Measurements from ENCODE around the gene CNOT4.

Gene CNOT4

GRCh38 chr7:135390829-135391228 is 119.1 kb downstream of the CNOT4 start:
- no peaks in the 10 kb centered on the region for H3K9me3 ChIP-seq (ENCODE audit: control insufficient read depth, low read depth, low read length)
- H3K27me3 ChIP-seq (ENCODE audit: control insufficient read depth, insufficient read depth, low read length), result no peaks in the 10 kb centered on the region

GRCh38 chr7:135389971-135390370 is 119.9 kb downstream of the CNOT4 start:
- Histone ChIP-seq H3K4me1 (ENCODE audit: control insufficient read depth, low read depth, low read length) (peaks cover 15% of the 10 kb centered on the region), H3K27me3 (ENCODE audit: control insufficient read depth, insufficient read depth, low read length) (no peaks in the 10 kb centered on the region), H3K9ac (ENCODE audit: low read length) (no peak overlapping the region), H3K36me3 (ENCODE audit: control insufficient read depth, low read depth, low read length) (peaks cover 13% of the 10 kb centered on the region), H3K9me3 (ENCODE audit: control insufficient read depth, low read depth, low read length) (no peaks in the 10 kb centered on the region), H3K4me3 (ENCODE audit: low read length) (no peak overlapping the region), H3K27ac (ENCODE audit: low read length) (no peak overlapping the region)

More at GRCh38 chr7:135390829-135391228, 119.1 kb downstream of the CNOT4 start:
- H3K36me3 ChIP-seq (ENCODE audit: control insufficient read depth, low read depth, low read length), result peaks cover 19% of the 10 kb centered on the region
- no peak overlapping the region for H3K9ac ChIP-seq (ENCODE audit: low read length)
- peaks cover 15% of the 10 kb centered on the region for H3K4me1 ChIP-seq (ENCODE audit: control insufficient read depth, low read depth, low read length)
- H3K4me3 ChIP-seq (ENCODE audit: low read length), result no peak overlapping the region
- no peak overlapping the region for H3K27ac ChIP-seq (ENCODE audit: low read length)

GRCh38 chr7:135388616-135389015 is 121.3 kb downstream of the CNOT4 start:
- H3K27me3 ChIP-seq (ENCODE audit: control insufficient read depth, insufficient read depth, low read length), result no peaks in the 10 kb centered on the region
- peaks cover 7% of the 10 kb centered on the region for H3K36me3 ChIP-seq (ENCODE audit: control insufficient read depth, low read depth, low read length)
- no peaks in the 10 kb centered on the region for H3K9me3 ChIP-seq (ENCODE audit: control insufficient read depth, low read depth, low read length)
- no peak overlapping the region for H3K9ac ChIP-seq (ENCODE audit: low read length)
- no peak overlapping the region for H3K27ac ChIP-seq (ENCODE audit: low read length)
- no peak overlapping the region for H3K4me3 ChIP-seq (ENCODE audit: low read length)
- H3K4me1 ChIP-seq (ENCODE audit: control insufficient read depth, low read depth, low read length), result peaks cover 15% of the 10 kb centered on the region

GRCh38 chr7:135386776-135387175 is 123.1 kb downstream of the CNOT4 start:
- Histone ChIP-seq H3K9ac (ENCODE audit: low read length) (no peak overlapping the region), H3K9me3 (ENCODE audit: control insufficient read depth, low read depth, low read length) (no peaks in the 10 kb centered on the region), H3K4me3 (ENCODE audit: low read length) (no peak overlapping the region), H3K4me1 (ENCODE audit: control insufficient read depth, low read depth, low read length) (peaks cover 19% of the 10 kb centered on the region), H3K27ac (ENCODE audit: low read length) (no peak overlapping the region), H3K27me3 (ENCODE audit: control insufficient read depth, insufficient read depth, low read length) (no peaks in the 10 kb centered on the region), H3K36me3 (ENCODE audit: control insufficient read depth, low read depth, low read length) (peaks cover 4% of the 10 kb centered on the region)

GRCh38 chr7:135386181-135386580 is 123.7 kb downstream of the CNOT4 start:
- Histone ChIP-seq H3K4me3 (ENCODE audit: low read length) (no peak overlapping the region), H3K4me1 (ENCODE audit: control insufficient read depth, low read depth, low read length) (peaks cover 25% of the 10 kb centered on the region), H3K27ac (ENCODE audit: low read length) (no peak overlapping the region), H3K9ac (ENCODE audit: low read length) (no peak overlapping the region), H3K36me3 (ENCODE audit: control insufficient read depth, low read depth, low read length) (peaks cover 4% of the 10 kb centered on the region), H3K9me3 (ENCODE audit: control insufficient read depth, low read depth, low read length) (no peaks in the 10 kb centered on the region), H3K27me3 (ENCODE audit: control insufficient read depth, insufficient read depth, low read length) (no peaks in the 10 kb centered on the region)

GRCh38 chr7:135385209-135385608 is 124.7 kb downstream of the CNOT4 start:
- peaks cover 4% of the 10 kb centered on the region for H3K36me3 ChIP-seq (ENCODE audit: control insufficient read depth, low read depth, low read length)
- H3K4me3 ChIP-seq (ENCODE audit: low read length), result no peak overlapping the region
- no peaks in the 10 kb centered on the region for H3K9me3 ChIP-seq (ENCODE audit: control insufficient read depth, low read depth, low read length)
- H3K27ac ChIP-seq (ENCODE audit: low read length), result no peak overlapping the region
- peaks cover 34% of the 10 kb centered on the region for H3K4me1 ChIP-seq (ENCODE audit: control insufficient read depth, low read depth, low read length)
- H3K27me3 ChIP-seq (ENCODE audit: control insufficient read depth, insufficient read depth, low read length), result no peaks in the 10 kb centered on the region
- no peak overlapping the region for H3K9ac ChIP-seq (ENCODE audit: low read length)

- Histone ChIP-seq H3K4me3 (ENCODE audit: low read length) (no peak overlapping the region), H3K27me3 (ENCODE audit: control insufficient read depth, insufficient read depth, low read length) (no peaks in the 10 kb centered on the region), H3K9ac (ENCODE audit: low read length) (no peak overlapping the region), H3K4me1 (ENCODE audit: control insufficient read depth, low read depth, low read length) (peaks cover 37% of the 10 kb centered on the region), H3K36me3 (ENCODE audit: control insufficient read depth, low read depth, low read length) (peaks cover 3% of the 10 kb centered on the region), H3K27ac (ENCODE audit: low read length) (no peak overlapping the region), H3K9me3 (ENCODE audit: control insufficient read depth, low read depth, low read length) (no peaks in the 10 kb centered on the region)
Measured at GRCh38 chr7:135383525-135384175, 126.3 kb downstream of the CNOT4 start.

- H3K36me3 ChIP-seq (ENCODE audit: control insufficient read depth, low read depth, low read length), result no peaks in the 10 kb centered on the region
- H3K4me3 ChIP-seq (ENCODE audit: low read length), result no peak overlapping the region
- H3K9ac ChIP-seq (ENCODE audit: low read length), result no peak overlapping the region
- no peak overlapping the region for H3K27ac ChIP-seq (ENCODE audit: low read length)
- H3K27me3 ChIP-seq (ENCODE audit: control insufficient read depth, insufficient read depth, low read length), result no peaks in the 10 kb centered on the region
- peaks cover 32% of the 10 kb centered on the region for H3K4me1 ChIP-seq (ENCODE audit: control insufficient read depth, low read depth, low read length)
- no peaks in the 10 kb centered on the region for H3K9me3 ChIP-seq (ENCODE audit: control insufficient read depth, low read depth, low read length)
Measured at GRCh38 chr7:135382173-135382572, 127.7 kb downstream of the CNOT4 start.

- no peaks in the 10 kb centered on the region for H3K27me3 ChIP-seq (ENCODE audit: control insufficient read depth, insufficient read depth, low read length)
- H3K9me3 ChIP-seq (ENCODE audit: control insufficient read depth, low read depth, low read length), result no peaks in the 10 kb centered on the region
- H3K9ac ChIP-seq (ENCODE audit: low read length), result no peak overlapping the region
- peaks cover 24% of the 10 kb centered on the region for H3K4me1 ChIP-seq (ENCODE audit: control insufficient read depth, low read depth, low read length)
- no peaks in the 10 kb centered on the region for H3K36me3 ChIP-seq (ENCODE audit: control insufficient read depth, low read depth, low read length)
- no peak overlapping the region for H3K4me3 ChIP-seq (ENCODE audit: low read length)
- no peak overlapping the region for H3K27ac ChIP-seq (ENCODE audit: low read length)
Measured at GRCh38 chr7:135381369-135381768, 128.5 kb downstream of the CNOT4 start.

- no peaks in the 10 kb centered on the region for H3K36me3 ChIP-seq (ENCODE audit: control insufficient read depth, low read depth, low read length)
- no peak overlapping the region for H3K27ac ChIP-seq (ENCODE audit: low read length)
- peaks cover 22% of the 10 kb centered on the region for H3K4me1 ChIP-seq (ENCODE audit: control insufficient read depth, low read depth, low read length)
- no peaks in the 10 kb centered on the region for H3K9me3 ChIP-seq (ENCODE audit: control insufficient read depth, low read depth, low read length)
- H3K4me3 ChIP-seq (ENCODE audit: low read length), result no peak overlapping the region
- no peak overlapping the region for H3K9ac ChIP-seq (ENCODE audit: low read length)
- H3K27me3 ChIP-seq (ENCODE audit: control insufficient read depth, insufficient read depth, low read length), result no peaks in the 10 kb centered on the region
Measured at GRCh38 chr7:135380351-135380750, 129.6 kb downstream of the CNOT4 start.

- no peaks in the 10 kb centered on the region for H3K9me3 ChIP-seq (ENCODE audit: control insufficient read depth, low read depth, low read length)
- H3K36me3 ChIP-seq (ENCODE audit: control insufficient read depth, low read depth, low read length), result no peaks in the 10 kb centered on the region
- peaks cover 22% of the 10 kb centered on the region for H3K4me1 ChIP-seq (ENCODE audit: control insufficient read depth, low read depth, low read length)
- H3K27me3 ChIP-seq (ENCODE audit: control insufficient read depth, insufficient read depth, low read length), result no peaks in the 10 kb centered on the region
- no peak overlapping the region for H3K9ac ChIP-seq (ENCODE audit: low read length)
- no peak overlapping the region for H3K4me3 ChIP-seq (ENCODE audit: low read length)
- no peak overlapping the region for H3K27ac ChIP-seq (ENCODE audit: low read length)
Measured at GRCh38 chr7:135377171-135377570, 132.7 kb downstream of the CNOT4 start.

GRCh38 chr7:135375908-135376699 is 133.8 kb downstream of the CNOT4 start:
- Histone ChIP-seq H3K9ac (ENCODE audit: low read length) (no peak overlapping the region), H3K4me3 (ENCODE audit: low read length) (no peak overlapping the region), H3K27me3 (ENCODE audit: control insufficient read depth, insufficient read depth, low read length) (no peaks in the 10 kb centered on the region), H3K4me1 (ENCODE audit: control insufficient read depth, low read depth, low read length) (peaks cover 11% of the 10 kb centered on the region), H3K27ac (ENCODE audit: low read length) (no peak overlapping the region), H3K9me3 (ENCODE audit: control insufficient read depth, low read depth, low read length) (no peaks in the 10 kb centered on the region), H3K36me3 (ENCODE audit: control insufficient read depth, low read depth, low read length) (no peaks in the 10 kb centered on the region)

All from iPS-18a (cell line).